HEK293T (cell line): ENCODE data around the gene GMCL1.

ENCODE experiments used
- CTCF ChIA-PET: fragments of 350-600 bp; formaldehyde crosslinking; extraction: SDS; loops from one replicate; lab custom pipeline; 2021; ENCODE audit warnings: antibody characterized with exemption, inconsistent platforms; lab: Yijun Ruan, JAX
- POLR2A ChIA-PET: fragments of 350-600 bp; formaldehyde crosslinking; extraction: SDS; loops from one replicate; lab custom pipeline; 2020; ENCODE audit warnings: antibody characterized with exemption, inconsistent platforms; lab: Yijun Ruan, JAX
- DNase-seq: peaks from one replicate; pipeline ENCODE4 v3.0.0; 2012; ENCODE audit warnings: mixed read lengths; ENCODE audit errors: extremely low spot score
- ARNT ChIP-seq: fragments of 450-650 bp; IDR thresholded peaks from 2 replicates; pipeline ENCODE4 v1.6.1; 2017; ENCODE audit warnings: mild to moderate bottlenecking
- BHLHE40 ChIP-seq: fragments of 450-650 bp; IDR thresholded peaks from 2 replicates; pipeline ENCODE4 v1.6.1; 2016; ENCODE audit warnings: mild to moderate bottlenecking, moderate library complexity, borderline replicate concordance
- CTBP1 ChIP-seq: fragments of 450-650 bp; IDR thresholded peaks from 2 replicates; pipeline ENCODE4 v1.6.1; 2016; ENCODE audit warnings: borderline replicate concordance
- ELF4 ChIP-seq: fragments of 450-650 bp; IDR thresholded peaks from 2 replicates; pipeline ENCODE4 v1.6.1; 2017; ENCODE audit warnings: antibody characterized with exemption
- FOXA1 ChIP-seq: fragments of 450-650 bp; IDR thresholded peaks from 2 replicates; pipeline ENCODE4 v1.6.1; 2016; ENCODE audit warnings: mild to moderate bottlenecking
- FOXK2 ChIP-seq: fragments of 450-650 bp; IDR thresholded peaks from 2 replicates; pipeline ENCODE4 v1.6.1; 2016; ENCODE audit warnings: mild to moderate bottlenecking
- FOXM1 ChIP-seq: fragments of 450-650 bp; IDR thresholded peaks from 2 replicates; pipeline ENCODE4 v1.6.1; 2017; ENCODE audit warnings: mild to moderate bottlenecking, borderline replicate concordance
- HDGF ChIP-seq: fragments of 450-650 bp; IDR thresholded peaks from 2 replicates; pipeline ENCODE4 v1.6.1; 2017; ENCODE audit warnings: antibody characterized with exemption, borderline replicate concordance
- L3MBTL2 ChIP-seq: fragments of 450-650 bp; conservative IDR thresholded peaks from 2 replicates; pipeline ENCODE4 v1.6.1; 2016; ENCODE audit warnings: mild to moderate bottlenecking
- LEF1 ChIP-seq: fragments of 450-650 bp; IDR thresholded peaks from 2 replicates; pipeline ENCODE4 v1.6.1; 2017; ENCODE audit warnings: mild to moderate bottlenecking, borderline replicate concordance
- NFRKB ChIP-seq: fragments of 450-650 bp; IDR thresholded peaks from 2 replicates; pipeline ENCODE4 v1.6.1; 2016; ENCODE audit warnings: mild to moderate bottlenecking, moderate library complexity
- SP1 ChIP-seq: fragments of 450-650 bp; IDR thresholded peaks from 2 replicates; pipeline ENCODE4 v1.6.1; 2017
- SUZ12 ChIP-seq: fragments of 450-650 bp; IDR thresholded peaks from 2 replicates; pipeline ENCODE4 v1.6.1; 2016; ENCODE audit warnings: mild to moderate bottlenecking
- TARDBP ChIP-seq: fragments of 450-650 bp; IDR thresholded peaks from 2 replicates; pipeline ENCODE4 v1.6.1; 2016
- ZNF384 ChIP-seq: fragments of 450-650 bp; IDR thresholded peaks from 2 replicates; pipeline ENCODE4 v1.6.1; 2016
- TF ChIP-seq, protein P1 (sequence below): fragments of 450-650 bp; IDR thresholded peaks from 2 replicates; pipeline ENCODE4 v1.6.1; 2016

The GMCL1 gene

GRCh38 chr2:69916106-69916505, 86.6 kb downstream of the GMCL1 start:
- DNase-seq: no peak
- POLR2A ChIA-PET: interaction anchor here (0.8 to 4.7 kb wide), 3 partner anchors 227 to 377 kb away, joined by 3 to 62 read pairs (median 3); partner anchors contain the start of genes PCYOX1 and SNRPG
- CTCF ChIA-PET: interaction anchor here (0.5 to 0.7 kb wide), 4 partner anchors 120 to 232 kb away, joined by 3 to 4 read pairs (median 3); no protein-coding TSS in a partner anchor
- TF ChIP-seq FOXM1 (no peak), ARNT (no peak), SP1 (no peak), ELF4 (no peak), ZNF384 (no peak), SUZ12 (no peak), TARDBP (no peak), FOXA1 (no peak), BHLHE40 (no peak), FOXK2 (no peak), LEF1 (no peak), L3MBTL2 (no peak), HDGF (no peak), NFRKB (no peak)
- TF ChIP-seq, protein P1, sequence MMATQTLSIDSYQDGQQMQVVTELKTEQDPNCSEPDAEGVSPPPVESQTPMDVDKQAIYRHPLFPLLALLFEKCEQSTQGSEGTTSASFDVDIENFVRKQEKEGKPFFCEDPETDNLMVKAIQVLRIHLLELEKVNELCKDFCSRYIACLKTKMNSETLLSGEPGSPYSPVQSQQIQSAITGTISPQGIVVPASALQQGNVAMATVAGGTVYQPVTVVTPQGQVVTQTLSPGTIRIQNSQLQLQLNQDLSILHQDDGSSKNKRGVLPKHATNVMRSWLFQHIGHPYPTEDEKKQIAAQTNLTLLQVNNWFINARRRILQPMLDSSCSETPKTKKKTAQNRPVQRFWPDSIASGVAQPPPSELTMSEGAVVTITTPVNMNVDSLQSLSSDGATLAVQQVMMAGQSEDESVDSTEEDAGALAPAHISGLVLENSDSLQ: no peak

GRCh38 chr2:69917852-69918251, 88.4 kb downstream of the GMCL1 start:
- no peak for DNase-seq
- ChIA-PET CTCF (interaction anchor here (0.6 kb wide), 1 partner anchor 24 kb away, joined by 4 read pairs; the partner anchor contains the start of gene SNRNP27), POLR2A (interaction anchor here (1.6 kb wide), 1 partner anchor 24 kb away, joined by 3 read pairs; the partner anchor contains the start of gene SNRNP27)
- TF ChIP-seq ELF4 (no peak), TARDBP (no peak), FOXK2 (no peak), CTBP1 (no peak), SUZ12 (no peak), ARNT (no peak), ZNF384 (no peak), FOXA1 (no peak), HDGF (no peak), BHLHE40 (no peak), SP1 (no peak), L3MBTL2 (no peak)

GRCh38 chr2:69918401-69918800, 88.9 kb downstream of the GMCL1 start:
- ChIA-PET POLR2A (interaction anchor here (1.6 kb wide), 1 partner anchor 24 kb away, joined by 3 read pairs; the partner anchor contains the start of gene SNRNP27), CTCF (interaction anchor here (0.6 kb wide), 1 partner anchor 25 kb away, joined by 4 read pairs; the partner anchor contains the start of gene SNRNP27)
- DNase-seq: no peak
- TF ChIP-seq TARDBP: no peak

GRCh38 chr2:69923116-69923515, 93.7 kb downstream of the GMCL1 start:
- TF ChIP-seq TARDBP (no peak), BHLHE40 (no peak), FOXK2 (no peak), ZNF384 (no peak), CTBP1 (no peak), FOXA1 (no peak), HDGF (no peak), ARNT (no peak)
- CTCF ChIA-PET: interaction anchor here (0.5 kb wide), 1 partner anchor 264 kb away, joined by 3 read pairs; no protein-coding TSS in a partner anchor
- POLR2A ChIA-PET: interaction anchor here (2.4 kb wide), 1 partner anchor 9 kb away, joined by 12 read pairs; the partner anchor contains the start of gene MXD1

DNA sequence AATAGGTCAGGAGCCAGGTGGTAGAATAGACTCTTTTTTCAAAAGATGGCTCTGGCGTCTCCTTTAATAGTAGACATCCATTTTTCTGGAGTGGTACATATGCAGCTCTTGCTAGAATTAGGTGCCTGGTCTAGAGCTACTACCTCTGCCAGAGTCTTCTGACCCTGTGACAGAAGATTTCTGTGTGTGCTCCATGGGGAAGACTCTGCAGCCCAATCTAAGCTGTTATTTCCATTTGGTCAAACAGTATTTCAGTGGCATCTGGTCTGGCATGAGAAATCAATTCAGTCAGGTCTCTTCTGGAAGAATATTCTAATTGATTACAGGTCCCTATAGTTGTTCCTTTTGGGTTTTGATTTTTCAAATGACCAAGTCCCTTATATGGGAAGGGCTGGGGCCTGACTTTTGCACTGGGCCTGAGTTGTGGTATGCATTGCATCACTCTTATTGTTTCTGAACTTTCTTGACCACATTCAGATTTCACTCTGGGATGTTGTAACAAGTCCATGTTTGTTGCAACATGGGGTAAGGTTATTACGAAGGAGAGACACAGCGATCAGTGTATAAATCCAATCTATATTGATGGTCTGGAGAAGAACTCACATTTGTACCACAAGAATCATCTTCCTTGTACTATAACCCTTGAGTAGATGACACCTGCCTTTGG, 97.5 kb downstream of the GMCL1 start:
- TF ChIP-seq ARNT (no peak), L3MBTL2 (no peak), NFRKB (no peak), SP1 (no peak), ELF4 (no peak), LEF1 (no peak), FOXM1 (no peak), TARDBP (no peak), SUZ12 (no peak), ZNF384 (no peak), CTBP1 (no peak), FOXK2 (no peak), BHLHE40 (no peak), HDGF (no peak), FOXA1 (no peak)
- TF ChIP-seq, protein P1: no peak
- CTCF ChIA-PET: no interaction called here
- POLR2A ChIA-PET: interaction anchor here (1.0 kb wide), 1 partner anchor 12 kb away, joined by 3 read pairs; no protein-coding TSS in a partner anchor

More at GRCh38 chr2:69923116-69923515, 93.7 kb downstream of the GMCL1 start:
- DNase-seq: no peak

More for the DNA sequence above, 97.5 kb downstream of the GMCL1 start:
- no peak for DNase-seq
